GM12865 (cell line): ENCODE results near the gene NEUROG1.

ENCODE experiments used
- DNase-seq: peaks from one replicate; pipeline ENCODE4 v3.0.0; 2010; ENCODE audit warnings: low read depth
- H3K4me3 ChIP-seq: 2 replicates; pipeline ENCODE4 v1.5.1; 2011; ENCODE audit warnings: mild to moderate bottlenecking, low read depth, low read length, control low read depth
- TF ChIP-seq, protein P1 (sequence below): IDR thresholded peaks from 2 replicates; pipeline ENCODE4 v1.5.1; 2011; ENCODE audit warnings: low read length, control low read depth, low read depth, inconsistent platforms; ENCODE audit not compliant: insufficient read depth; ENCODE audit errors: missing control alignments

The NEUROG1 gene

GRCh38 chr5:135568923-135569360, 33.2 kb upstream of the NEUROG1 start:
- TF ChIP-seq, protein P1, sequence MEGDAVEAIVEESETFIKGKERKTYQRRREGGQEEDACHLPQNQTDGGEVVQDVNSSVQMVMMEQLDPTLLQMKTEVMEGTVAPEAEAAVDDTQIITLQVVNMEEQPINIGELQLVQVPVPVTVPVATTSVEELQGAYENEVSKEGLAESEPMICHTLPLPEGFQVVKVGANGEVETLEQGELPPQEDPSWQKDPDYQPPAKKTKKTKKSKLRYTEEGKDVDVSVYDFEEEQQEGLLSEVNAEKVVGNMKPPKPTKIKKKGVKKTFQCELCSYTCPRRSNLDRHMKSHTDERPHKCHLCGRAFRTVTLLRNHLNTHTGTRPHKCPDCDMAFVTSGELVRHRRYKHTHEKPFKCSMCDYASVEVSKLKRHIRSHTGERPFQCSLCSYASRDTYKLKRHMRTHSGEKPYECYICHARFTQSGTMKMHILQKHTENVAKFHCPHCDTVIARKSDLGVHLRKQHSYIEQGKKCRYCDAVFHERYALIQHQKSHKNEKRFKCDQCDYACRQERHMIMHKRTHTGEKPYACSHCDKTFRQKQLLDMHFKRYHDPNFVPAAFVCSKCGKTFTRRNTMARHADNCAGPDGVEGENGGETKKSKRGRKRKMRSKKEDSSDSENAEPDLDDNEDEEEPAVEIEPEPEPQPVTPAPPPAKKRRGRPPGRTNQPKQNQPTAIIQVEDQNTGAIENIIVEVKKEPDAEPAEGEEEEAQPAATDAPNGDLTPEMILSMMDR: no peak
- H3K4me3 ChIP-seq: no peak overlapping the region
- DNase-seq: no peak

GRCh38 chr5:135568246-135568645, 32.5 kb upstream of the NEUROG1 start:
- H3K4me3 ChIP-seq: no peak overlapping the region
- no peak for DNase-seq
- TF ChIP-seq, protein P1: no peak

DNA sequence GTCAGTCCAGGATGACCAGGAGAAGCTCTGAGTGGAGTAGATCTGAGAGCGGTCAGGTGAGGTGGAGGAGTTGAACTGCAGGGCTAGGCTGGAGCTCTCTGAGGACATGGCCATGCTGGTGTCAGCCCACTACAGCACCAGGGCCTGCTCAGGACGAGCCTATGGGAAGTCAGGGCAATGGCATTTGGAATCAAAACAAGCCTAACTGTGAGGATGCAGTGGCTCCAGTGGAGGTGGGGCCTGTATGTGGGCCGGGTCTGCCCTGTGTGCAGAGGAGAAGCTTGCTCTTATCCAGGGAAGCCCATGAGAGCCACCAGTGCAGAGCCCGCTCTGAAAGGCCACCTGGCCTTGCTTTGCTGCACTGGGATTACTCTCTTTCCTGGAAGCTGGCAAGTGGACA, 31.9 kb upstream of the NEUROG1 start:
- H3K4me3 ChIP-seq: no peak overlapping the region
- TF ChIP-seq, protein P1: no peak
- DNase-seq: no peak

GRCh38 chr5:135566422-135567400, 30.9 kb upstream of the NEUROG1 start:
- TF ChIP-seq, protein P1: no peak
- DNase-seq: no peak
- no peak overlapping the region for H3K4me3 ChIP-seq

DNA sequence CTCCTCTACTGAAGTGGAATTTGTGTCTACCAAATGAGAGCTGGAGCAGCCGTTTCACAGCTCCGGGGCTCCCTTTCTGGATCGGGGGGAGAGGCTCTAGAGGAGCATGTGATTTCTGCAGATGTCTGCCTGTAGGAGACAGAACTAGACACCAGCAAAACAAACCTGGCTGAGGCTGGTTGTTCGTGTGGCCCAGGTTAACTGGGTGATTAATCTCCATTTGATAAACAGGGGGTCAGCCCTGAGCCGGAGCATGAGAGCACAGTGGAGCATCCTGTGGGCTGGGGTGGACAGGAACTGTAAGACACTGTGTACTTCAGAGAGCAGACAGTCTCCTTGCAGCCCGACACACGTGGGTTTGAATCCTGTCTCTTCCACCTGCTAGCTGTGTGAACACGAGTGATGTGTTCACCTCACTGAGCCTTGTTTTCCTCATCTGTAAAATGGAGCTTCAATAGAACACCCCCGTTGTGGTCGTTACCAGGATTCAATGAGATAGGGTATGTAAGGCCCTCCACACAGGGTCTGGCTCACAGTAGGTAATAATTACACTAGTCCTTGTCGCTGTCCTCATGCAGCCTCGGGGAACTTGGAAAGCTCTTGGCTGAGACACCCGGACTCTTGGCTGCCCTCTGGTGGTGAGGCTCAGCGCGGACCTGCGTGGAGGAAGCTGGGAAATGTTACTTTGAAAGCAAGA, 30.1 kb upstream of the NEUROG1 start:
- DNase-seq: peak; percentile 72
- H3K4me3 ChIP-seq: no peak overlapping the region
- TF ChIP-seq, protein P1: peak; percentile 93

- no peak overlapping the region for H3K4me3 ChIP-seq
- DNase-seq: no peak
- TF ChIP-seq, protein P1: no peak
These were observed 29.5 kb upstream of the NEUROG1 start for GRCh38 chr5:135565266-135565665.
